Activated CD4-positive, CD25-positive, alpha-beta regulatory T cell treated with anti-CD3 and anti-CD28 coated beads, Interleukin-2, amount 50 U/mL, for 16 hours (primary cell): ENCODE results near the gene KCNMB2.
"Not testable (repeated sequence)": the region's sequence is repeated elsewhere in the genome, so short reads cannot be mapped to it uniquely, and the experiment has no call there.

Source experiments
- DNase-seq: peaks from one replicate; pipeline ENCODE4 v3.0.0-alpha.2; 2020; ENCODE audit warnings: low read depth, low spot score

Gene KCNMB2

GRCh38 chr3:178699810-178700209, 163.6 kb downstream of the KCNMB2 start:
- no peak for DNase-seq

- no peak for DNase-seq
Measured at GRCh38 chr3:178703268-178703975, 167.2 kb downstream of the KCNMB2 start.

- DNase-seq: no peak
Measured at GRCh38 chr3:178705925-178706324, 169.7 kb downstream of the KCNMB2 start.

- no peak for DNase-seq
Measured at GRCh38 chr3:178706411-178706810, 170.2 kb downstream of the KCNMB2 start.

- no peak for DNase-seq
Measured at GRCh38 chr3:178707311-178708031, 171.2 kb downstream of the KCNMB2 start.

GRCh38 chr3:178709051-178709450, 172.8 kb downstream of the KCNMB2 start:
- no peak for DNase-seq

GRCh38 chr3:178711753-178712152, 175.5 kb downstream of the KCNMB2 start:
- DNase-seq: no peak

GRCh38 chr3:178712247-178712646, 176.0 kb downstream of the KCNMB2 start:
- no peak for DNase-seq

GRCh38 chr3:178714925-178715832, 178.9 kb downstream of the KCNMB2 start:
- no peak for DNase-seq

- no peak for DNase-seq
Measured at GRCh38 chr3:178718995-178719635, 182.9 kb downstream of the KCNMB2 start.

- no peak for DNase-seq
Measured at GRCh38 chr3:178732824-178733223, 196.6 kb downstream of the KCNMB2 start.

GRCh38 chr3:178735032-178735674, 198.9 kb downstream of the KCNMB2 start:
- no peak for DNase-seq

- DNase-seq: no peak
Measured at GRCh38 chr3:178736300-178736699, 200.1 kb downstream of the KCNMB2 start.

- no peak for DNase-seq
Measured at GRCh38 chr3:178739720-178740119, 203.5 kb downstream of the KCNMB2 start.

GRCh38 chr3:178741020-178741419, 204.8 kb downstream of the KCNMB2 start:
- no peak for DNase-seq

- no peak for DNase-seq
Measured at GRCh38 chr3:178743297-178743696, 207.1 kb downstream of the KCNMB2 start.

GRCh38 chr3:178745861-178746655, 209.8 kb downstream of the KCNMB2 start:
- not testable (repeated sequence) for DNase-seq

GRCh38 chr3:178748874-178749273, 212.6 kb downstream of the KCNMB2 start:
- no peak for DNase-seq

- DNase-seq: no peak
Measured at GRCh38 chr3:178749471-178749870, 213.2 kb downstream of the KCNMB2 start.

- DNase-seq: no peak
Measured at GRCh38 chr3:178750639-178751300, 214.5 kb downstream of the KCNMB2 start.
